Measurements from ENCODE around the gene TBCCD1.
A peak's percentile ranks its signal among the peaks of the same experiment; 100 is the strongest.
"Not testable (repeated sequence)": the region's sequence is repeated elsewhere in the genome, so short reads cannot be mapped to it uniquely, and the experiment has no call there.

The TBCCD1 gene

GRCh38 chr3:186589856-186590579 lies 22.9 kb upstream of the TBCCD1 start:
- in situ Hi-C loops (cut with MboI; ENCODE audit: low pct_unique_long_range_greater_than_20kb, low sequenced_read_pairs, unreplicated experiment) = no loop called here
- TF ChIP-seq, protein P1, sequence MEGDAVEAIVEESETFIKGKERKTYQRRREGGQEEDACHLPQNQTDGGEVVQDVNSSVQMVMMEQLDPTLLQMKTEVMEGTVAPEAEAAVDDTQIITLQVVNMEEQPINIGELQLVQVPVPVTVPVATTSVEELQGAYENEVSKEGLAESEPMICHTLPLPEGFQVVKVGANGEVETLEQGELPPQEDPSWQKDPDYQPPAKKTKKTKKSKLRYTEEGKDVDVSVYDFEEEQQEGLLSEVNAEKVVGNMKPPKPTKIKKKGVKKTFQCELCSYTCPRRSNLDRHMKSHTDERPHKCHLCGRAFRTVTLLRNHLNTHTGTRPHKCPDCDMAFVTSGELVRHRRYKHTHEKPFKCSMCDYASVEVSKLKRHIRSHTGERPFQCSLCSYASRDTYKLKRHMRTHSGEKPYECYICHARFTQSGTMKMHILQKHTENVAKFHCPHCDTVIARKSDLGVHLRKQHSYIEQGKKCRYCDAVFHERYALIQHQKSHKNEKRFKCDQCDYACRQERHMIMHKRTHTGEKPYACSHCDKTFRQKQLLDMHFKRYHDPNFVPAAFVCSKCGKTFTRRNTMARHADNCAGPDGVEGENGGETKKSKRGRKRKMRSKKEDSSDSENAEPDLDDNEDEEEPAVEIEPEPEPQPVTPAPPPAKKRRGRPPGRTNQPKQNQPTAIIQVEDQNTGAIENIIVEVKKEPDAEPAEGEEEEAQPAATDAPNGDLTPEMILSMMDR (IDR thresholded peaks at IDR 0.05; ENCODE audit: extremely low read depth, insufficient read depth, missing control alignments) = no peak
- DNase-seq (ENCODE audit: low spot score) = no peak

DNA sequence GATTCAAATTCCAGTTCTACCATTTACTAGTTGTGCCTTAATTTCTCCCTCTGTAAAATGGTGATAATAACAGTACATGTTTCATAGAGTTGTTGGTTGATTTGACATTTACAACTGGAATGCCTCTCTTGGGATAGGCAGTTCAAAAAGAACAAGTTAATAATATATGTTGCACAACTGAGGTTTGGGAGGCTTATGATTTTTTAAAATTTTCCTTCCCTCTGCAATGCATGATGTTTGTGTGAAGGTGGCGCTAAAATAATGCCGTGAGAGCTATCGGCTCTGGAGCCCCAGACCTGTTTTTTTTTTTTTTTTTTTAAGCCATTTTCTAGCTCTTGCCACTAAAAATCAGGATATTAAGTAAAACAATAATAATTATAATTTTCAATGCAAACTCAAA lies 22.0 kb upstream of the TBCCD1 start:
- no peak for DNase-seq (ENCODE audit: low spot score)
- in situ Hi-C loops (cut with MboI; ENCODE audit: low pct_unique_long_range_greater_than_20kb, low sequenced_read_pairs, unreplicated experiment) = no loop called here
- TF ChIP-seq, protein P1 (IDR thresholded peaks at IDR 0.05; ENCODE audit: extremely low read depth, insufficient read depth, missing control alignments) = peak; percentile 20

- TF ChIP-seq, protein P1 (IDR thresholded peaks at IDR 0.05; ENCODE audit: extremely low read depth, insufficient read depth, missing control alignments) = no peak
- in situ Hi-C loops (cut with MboI; ENCODE audit: low pct_unique_long_range_greater_than_20kb, low sequenced_read_pairs, unreplicated experiment) = no loop called here
- no peak for DNase-seq (ENCODE audit: low spot score)
Observed at GRCh38 chr3:186588632-186589031, 21.5 kb upstream of the TBCCD1 start.

GRCh38 chr3:186587183-186587582 lies 20.0 kb upstream of the TBCCD1 start:
- in situ Hi-C loops (cut with MboI; ENCODE audit: low pct_unique_long_range_greater_than_20kb, low sequenced_read_pairs, unreplicated experiment) = no loop called here
- TF ChIP-seq, protein P1 (IDR thresholded peaks at IDR 0.05; ENCODE audit: extremely low read depth, insufficient read depth, missing control alignments) = no peak
- no peak for DNase-seq (ENCODE audit: low spot score)

GRCh38 chr3:186586245-186586644 lies 19.1 kb upstream of the TBCCD1 start:
- in situ Hi-C loops (cut with MboI; ENCODE audit: low pct_unique_long_range_greater_than_20kb, low sequenced_read_pairs, unreplicated experiment); DNase-seq (ENCODE audit: low spot score): not testable (repeated sequence)

GRCh38 chr3:186583831-186584230 lies 16.7 kb upstream of the TBCCD1 start:
- DNase-seq (ENCODE audit: low spot score) = no peak
- TF ChIP-seq, protein P1 (IDR thresholded peaks at IDR 0.05; ENCODE audit: extremely low read depth, insufficient read depth, missing control alignments) = no peak
- in situ Hi-C loops (cut with MboI; ENCODE audit: low pct_unique_long_range_greater_than_20kb, low sequenced_read_pairs, unreplicated experiment) = no loop called here

GRCh38 chr3:186582541-186582940 lies 15.4 kb upstream of the TBCCD1 start:
- TF ChIP-seq, protein P1 (IDR thresholded peaks at IDR 0.05; ENCODE audit: extremely low read depth, insufficient read depth, missing control alignments) = no peak
- in situ Hi-C loops (cut with MboI; ENCODE audit: low pct_unique_long_range_greater_than_20kb, low sequenced_read_pairs, unreplicated experiment) = no loop called here
- DNase-seq (ENCODE audit: low spot score) = no peak
